Measurements from ENCODE around the gene CERK.

CERK gene

GRCh38 chr22:46676881-46677280, 61.2 kb downstream of the CERK start:
- no peak for DNase-seq

- no peak for DNase-seq
These were observed 61.6 kb downstream of the CERK start for GRCh38 chr22:46676479-46676878.

- no peak for DNase-seq
These were observed 62.1 kb downstream of the CERK start for GRCh38 chr22:46675938-46676337.

- no peak for DNase-seq
These were observed 62.6 kb downstream of the CERK start for GRCh38 chr22:46675479-46675878.

GRCh38 chr22:46674906-46675305, 63.1 kb downstream of the CERK start:
- no peak for DNase-seq

GRCh38 chr22:46674367-46674781, 63.7 kb downstream of the CERK start:
- peak in 1 of 3 experiments; percentile 22 for DNase-seq

GRCh38 chr22:46673662-46674236, 64.3 kb downstream of the CERK start:
- peak in 1 of 3 experiments; percentile 51 for DNase-seq

GRCh38 chr22:46673205-46673604, 64.8 kb downstream of the CERK start:
- DNase-seq = no peak

GRCh38 chr22:46672731-46673130, 65.3 kb downstream of the CERK start:
- peak in 1 of 3 experiments; percentile 12 for DNase-seq

- no peak for DNase-seq
These were observed 66.1 kb downstream of the CERK start for GRCh38 chr22:46671824-46672432.

- no peak for DNase-seq
These were observed 68.9 kb downstream of the CERK start for GRCh38 chr22:46669201-46669600.

- DNase-seq = no peak
These were observed 69.9 kb downstream of the CERK start for GRCh38 chr22:46668116-46668515.

- no peak for DNase-seq
These were observed 70.8 kb downstream of the CERK start for GRCh38 chr22:46667245-46667623.

GRCh38 chr22:46666577-46667244, 71.3 kb downstream of the CERK start:
- DNase-seq = no peak

- no peak for DNase-seq
These were observed 72.2 kb downstream of the CERK start for GRCh38 chr22:46665751-46666280.

GRCh38 chr22:46665151-46665695, 72.8 kb downstream of the CERK start:
- no peak for DNase-seq

GRCh38 chr22:46664301-46664855, 73.7 kb downstream of the CERK start:
- no peak for DNase-seq

GRCh38 chr22:46663436-46664100, 74.5 kb downstream of the CERK start:
- no peak for DNase-seq

- no peak for DNase-seq
These were observed 75.1 kb downstream of the CERK start for GRCh38 chr22:46663001-46663400.

- no peak for DNase-seq
These were observed 75.8 kb downstream of the CERK start for GRCh38 chr22:46662226-46662625.

- DNase-seq = peak in 2 of 3 experiments; percentile 57 to 72
These were observed 76.7 kb downstream of the CERK start for GRCh38 chr22:46661221-46661851.

- DNase-seq = peak in 2 of 3 experiments; percentile 54 to 70
These were observed 77.3 kb downstream of the CERK start for GRCh38 chr22:46660604-46661201.
